Pancreas (tissue), 10 donors: ENCODE measurements around the gene MRPS6. TPM values are rescaled to one million over a fixed set of nuclear protein-coding genes. Genes with fewer than 3 reads are reported as not detected.
A peak's percentile ranks its signal among the peaks of the same experiment; 100 is the strongest.

Experiments
- ATAC-seq, 4 donors: fragments of 200-7000 bp; cut with Tn5 transposase; one replicate each; pipeline versions ENCODE4 v1.8.0 to v1.9.1; 2020; ENCODE audit warnings: mild to moderate bottlenecking in 4 of 4, moderate library complexity in 4 of 4
- DNase-seq, 6 donors: peaks; one replicate each; pipeline ENCODE4 v3.0.0-alpha.2; 2020
- FAIRE-seq: peaks from 2 replicates; lab custom pipeline; 2012; peaks lifted over from hg19 to GRCh38; lab: Jason Lieb, UNC
- H3K27ac ChIP-seq, 4 donors: fragments of 200-600 bp; sonication (generic); 1 replicate in 3 of 4; 2 replicates in 1 of 4; pipeline versions ENCODE4 v1.5.0 to v1.8.0; 2020
- H3K27me3 ChIP-seq, 4 donors: fragments of 200-600 bp; one replicate each; pipeline ENCODE4 v1.8.0; 2021
- H3K36me3 ChIP-seq, 3 donors: fragments of 200-600 bp; sonication (generic) in 1 of 3; one replicate each; pipeline versions ENCODE4 v1.5.0 to v1.8.0; 2020 to 2021
- H3K4me1 ChIP-seq, 3 donors: fragments of 200-600 bp; one replicate each; pipeline ENCODE4 v1.8.0; 2021
- H3K4me3 ChIP-seq, 4 donors: fragments of 200-600 bp; sonication (generic) in 2 of 4; one replicate each; pipeline versions ENCODE4 v1.5.0 to v1.8.0; 2020 to 2021
- H3K9me3 ChIP-seq, 4 donors: fragments of 200-600 bp; one replicate each; pipeline ENCODE4 v1.8.0; 2021
- WGBS, 2 donors: extraction: QIAGEN DNeasy Blood & Tissue Kit; methylation state at CpG; one replicate each; pipeline ENCODE4 v1.1.7; 2013; 5-methylcytosine and 5-hydroxymethylcytosine counted together
- intact Hi-C, 3 donors: fragments of 100-400 bp; cut with DNase I; formaldehyde crosslinking; loops; one replicate each; pipeline versions ENCODE4 v1.11.1 to v1.14.2; 2022
- polyA plus RNA-seq, 2 donors: library from polyadenylated mRNA; stranded (reverse); fragments of 200-250 nt; gene quantifications; one replicate each; pipeline ENCODE4 v1.2.3, GENCODE V29; 2013
- total RNA-seq, 6 donors: library from RNA; stranded (reverse); fragmentation: NEBNext Ultra II Directional in 4 of 6; extraction: Animal tissue kit (Norgen Biotek cat#: 25700) in 4 of 6; gene quantifications; one replicate each; pipeline versions ENCODE4 v1.2.1 to v1.2.4, GENCODE V29; 2021 to 2023
- TF ChIP-seq, protein P1 (sequence below), 4 donors: fragments of 200-600 bp; sonication (generic) in 3 of 4; IDR thresholded peaks; one replicate each; pipeline versions ENCODE4 v1.5.0 to v1.8.0; 2021; ENCODE audit warnings: antibody characterized with exemption in 4 of 4
- donor health status: healthy with polysubstance abuse.
- donor health status: DM: no; HTN: no; CAD: no; lungs with moderate emphysema.
- donor health status: DM: no; HTN: no; CAD: no.
- donor health status: control.
- donor health status: control.
- donor health status: Bipolar disorder and iron deficiency.
- donor health status: DM: yes; HTN: yes; CAD: no.
- donor health status: DM: no; HTN: no; CAD: no.
- donor health status: DM: no; HTN: no; CAD: no.
- donor health status: DM: yes; HTN: yes; CAD: no.

Gene MRPS6
- total and polyA plus RNA-seq, 8 donors = 9.9 to 18.5 (median 13.1) TPM

DNA sequence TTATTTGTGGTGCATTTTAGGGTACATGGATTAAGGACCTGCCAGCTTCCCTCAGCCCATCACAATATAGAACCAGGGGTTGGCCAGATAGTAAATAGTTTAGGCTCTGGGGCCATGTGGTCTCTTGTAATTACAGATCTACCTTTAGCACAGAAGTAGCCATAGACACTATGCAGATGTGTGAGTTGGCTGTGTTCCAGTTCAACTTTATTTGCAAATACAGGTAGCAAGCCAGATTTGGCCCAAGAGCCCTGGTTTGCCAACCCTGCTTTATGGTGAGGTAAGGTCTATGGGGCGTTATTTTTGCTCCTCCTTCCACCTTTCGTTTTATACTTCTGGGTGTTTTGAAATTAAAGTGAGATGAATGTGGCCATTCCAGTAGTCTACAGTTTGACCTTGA is 48.7 kb downstream of the MRPS6 start:
- H3K9me3 ChIP-seq = no peaks in the 10 kb centered on the region
- 21 to 32% methylated on average over 2 of the region's 2 CpGs for WGBS, 2 donors
- no peak overlapping the region for H3K27ac ChIP-seq
- peaks cover 0 to 6% (median 0%) of the 10 kb centered on the region in 3 donors for H3K36me3 ChIP-seq
- no peaks in the 10 kb centered on the region for H3K27me3 ChIP-seq
- DNase-seq (peak in 2 of 6 donors; percentile 23 to 34), FAIRE-seq (no peak), ATAC-seq (peak in 3 of 4 donors; percentile 60 to 85 (median 73))
- peaks cover 0 to 14% (median 7%) of the 10 kb centered on the region in 3 donors for H3K4me1 ChIP-seq
- TF ChIP-seq, protein P1, sequence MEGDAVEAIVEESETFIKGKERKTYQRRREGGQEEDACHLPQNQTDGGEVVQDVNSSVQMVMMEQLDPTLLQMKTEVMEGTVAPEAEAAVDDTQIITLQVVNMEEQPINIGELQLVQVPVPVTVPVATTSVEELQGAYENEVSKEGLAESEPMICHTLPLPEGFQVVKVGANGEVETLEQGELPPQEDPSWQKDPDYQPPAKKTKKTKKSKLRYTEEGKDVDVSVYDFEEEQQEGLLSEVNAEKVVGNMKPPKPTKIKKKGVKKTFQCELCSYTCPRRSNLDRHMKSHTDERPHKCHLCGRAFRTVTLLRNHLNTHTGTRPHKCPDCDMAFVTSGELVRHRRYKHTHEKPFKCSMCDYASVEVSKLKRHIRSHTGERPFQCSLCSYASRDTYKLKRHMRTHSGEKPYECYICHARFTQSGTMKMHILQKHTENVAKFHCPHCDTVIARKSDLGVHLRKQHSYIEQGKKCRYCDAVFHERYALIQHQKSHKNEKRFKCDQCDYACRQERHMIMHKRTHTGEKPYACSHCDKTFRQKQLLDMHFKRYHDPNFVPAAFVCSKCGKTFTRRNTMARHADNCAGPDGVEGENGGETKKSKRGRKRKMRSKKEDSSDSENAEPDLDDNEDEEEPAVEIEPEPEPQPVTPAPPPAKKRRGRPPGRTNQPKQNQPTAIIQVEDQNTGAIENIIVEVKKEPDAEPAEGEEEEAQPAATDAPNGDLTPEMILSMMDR (IDR thresholded peaks at IDR 0.05) = no peak
- H3K4me3 ChIP-seq = no peak overlapping the region
- intact Hi-C loops = no loop called here

DNA sequence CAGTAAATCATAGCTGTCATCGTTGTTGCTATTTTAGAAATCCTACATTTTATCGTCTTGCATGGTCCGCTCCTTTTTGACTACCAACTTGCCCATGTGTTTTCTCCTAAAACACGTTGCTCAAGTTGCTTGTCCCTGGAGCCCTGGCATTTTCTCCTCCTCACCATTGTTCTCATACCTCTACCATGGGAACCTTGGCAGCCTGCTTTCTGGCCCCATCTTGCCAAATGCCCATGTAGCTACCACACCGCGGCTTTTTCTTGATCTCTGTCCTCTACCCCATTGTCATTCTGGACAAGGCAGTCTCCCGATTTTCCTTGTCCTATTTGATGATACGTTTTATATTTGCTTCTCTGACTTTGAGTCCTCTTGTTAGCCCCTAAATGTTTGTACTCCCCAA is 50.2 kb downstream of the MRPS6 start:
- FAIRE-seq (no peak), DNase-seq (no peak), ATAC-seq (peak in 1 of 4 donors; percentile 61)
- TF ChIP-seq, protein P1 (IDR thresholded peaks at IDR 0.05) = no peak
- Histone ChIP-seq H3K36me3 (peaks cover 0 to 6% (median 0%) of the 10 kb centered on the region in 3 donors), H3K27me3 (no peaks in the 10 kb centered on the region), H3K9me3 (no peaks in the 10 kb centered on the region), H3K27ac (no peak overlapping the region), H3K4me3 (no peak overlapping the region), H3K4me1 (peaks cover 0 to 14% (median 13%) of the 10 kb centered on the region in 3 donors)
- intact Hi-C loops = no loop called here
- 73 to 80% methylated on average over 8 of the region's 8 CpGs for WGBS, 2 donors

DNA sequence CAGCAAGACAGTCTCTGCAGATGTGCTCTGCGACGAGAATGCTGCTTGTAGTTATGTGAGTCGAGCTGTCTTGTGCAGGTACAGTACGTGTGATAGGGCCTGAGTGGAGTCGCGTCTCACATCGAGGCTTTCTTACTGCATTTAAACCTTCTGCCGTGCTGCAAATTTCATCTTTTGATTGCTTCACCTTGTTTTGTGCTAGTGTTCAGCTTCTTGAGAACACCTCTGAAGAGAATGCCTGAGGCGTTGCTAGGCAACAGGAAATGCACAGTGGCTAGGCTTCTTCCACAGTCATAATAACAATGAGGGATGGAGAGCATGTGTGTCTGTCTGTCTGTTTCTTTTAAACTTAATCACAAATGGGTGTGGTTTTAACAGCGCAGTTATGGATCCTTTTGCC is 52.9 kb downstream of the MRPS6 start:
- intact Hi-C loops = no loop called here
- H3K36me3 ChIP-seq = peaks cover 0 to 6% (median 0%) of the 10 kb centered on the region in 3 donors
- no peaks in the 10 kb centered on the region for H3K9me3 ChIP-seq
- H3K4me1 ChIP-seq = peaks cover 10 to 37% (median 25%) of the 10 kb centered on the region in 3 donors
- H3K27me3 ChIP-seq = no peaks in the 10 kb centered on the region
- FAIRE-seq (no peak), ATAC-seq (no peak), DNase-seq (no peak)
- H3K27ac ChIP-seq = no peak overlapping the region
- 95 to 97% methylated on average over 10 of the region's 10 CpGs for WGBS, 2 donors
- TF ChIP-seq, protein P1 (IDR thresholded peaks at IDR 0.05) = no peak
- H3K4me3 ChIP-seq = no peak overlapping the region

- 89 to 94% methylated on average over 5 of the region's 5 CpGs for WGBS, 2 donors
- Histone ChIP-seq H3K4me1 (peaks cover 10 to 37% (median 25%) of the 10 kb centered on the region in 3 donors), H3K4me3 (no peak overlapping the region), H3K27ac (no peak overlapping the region), H3K9me3 (no peaks in the 10 kb centered on the region), H3K36me3 (peaks cover 0 to 6% (median 0%) of the 10 kb centered on the region in 3 donors), H3K27me3 (no peaks in the 10 kb centered on the region)
- DNase-seq (no peak), FAIRE-seq (no peak), ATAC-seq (no peak)
- TF ChIP-seq, protein P1 (IDR thresholded peaks at IDR 0.05) = no peak
- intact Hi-C loops = no loop called here
Measured at GRCh38 chr21:34126691-34127090, 53.3 kb downstream of the MRPS6 start.

DNA sequence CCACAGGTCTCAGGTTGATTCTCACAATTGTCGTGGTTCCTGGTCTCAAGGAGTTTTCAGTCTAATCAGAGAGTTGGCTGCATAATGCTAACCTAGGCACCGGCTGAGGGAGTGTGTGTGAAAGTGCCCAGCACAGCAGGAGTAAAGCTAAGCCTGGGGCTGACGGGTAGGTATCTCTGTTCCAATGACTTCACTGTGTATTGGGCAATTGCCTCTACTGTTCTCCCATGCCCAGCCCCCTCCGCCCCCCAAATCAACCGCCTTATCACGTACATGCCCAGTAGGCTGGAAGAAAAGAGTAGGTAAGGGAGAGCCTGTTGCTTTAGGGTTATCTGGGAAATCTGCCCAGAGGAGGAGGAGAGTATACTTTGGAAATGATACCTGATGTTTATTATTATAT is 54.7 kb downstream of the MRPS6 start:
- ATAC-seq = no peak
- no peaks in the 10 kb centered on the region for H3K27me3 ChIP-seq
- DNase-seq = no peak
- no peak overlapping the region for H3K27ac ChIP-seq
- H3K4me3 ChIP-seq = no peak overlapping the region
- no peaks in the 10 kb centered on the region for H3K9me3 ChIP-seq
- no peak for FAIRE-seq
- 54 to 72% methylated on average over 6 of the region's 6 CpGs for WGBS, 2 donors
- H3K4me1 ChIP-seq = peaks cover 10 to 31% (median 11%) of the 10 kb centered on the region in 3 donors
- H3K36me3 ChIP-seq = peaks cover 0 to 6% (median 0%) of the 10 kb centered on the region in 3 donors
- intact Hi-C loops = no loop called here
- TF ChIP-seq, protein P1 (IDR thresholded peaks at IDR 0.05) = no peak
